A673 (cell line): ENCODE measurements around the gene RCHY1. TPM values are rescaled to one million over a fixed set of nuclear protein-coding genes. Genes with fewer than 3 reads are reported as not detected.
"Not testable (repeated sequence)": the region's sequence is repeated elsewhere in the genome, so short reads cannot be mapped to it uniquely, and the experiment has no call there.

Experiments
- BruUV-seq: library from RNA; stranded (reverse); fragments of 400-500 nt; replicated peaks from 2 replicates; lab custom pipeline; 2021; lab: Mats Ljungman, UMichigan
- CTCF ChIA-PET: fragments of 300-600 bp; sonication (Branson Sonifier 250); formaldehyde crosslinking; loops from one replicate; lab custom pipeline; 2022; ENCODE audit warnings: antibody characterized with exemption; lab: Charles Lee
- POLR2A ChIA-PET: fragments of 300-600 bp; sonication (Branson Sonifier 250); formaldehyde crosslinking; loops from one replicate; lab custom pipeline; 2022; ENCODE audit warnings: antibody characterized with exemption; ENCODE audit not compliant: low non-redundant PET; lab: Charles Lee
- DNase-seq: peaks from one replicate; pipeline ENCODE4 v3.0.0-alpha.2; 2015; ENCODE audit warnings: low spot score
- H3K27ac ChIP-seq: fragments of 200-600 bp; sonication (generic); 2 replicates; pipeline ENCODE4 v1.5.1; 2016; ENCODE audit warnings: mixed run types, low read depth, mild to moderate bottlenecking, mixed read lengths, antibody characterized with exemption, low read length; ENCODE audit not compliant: poor library complexity, severe bottlenecking
- H3K27me3 ChIP-seq: fragments of 200-600 bp; sonication (generic); replicated peaks from 2 replicates; pipeline ENCODE4 v1.6.1; 2017; ENCODE audit warnings: mixed run types, low read depth, mild to moderate bottlenecking, mixed read lengths, antibody characterized with exemption, low read length; ENCODE audit not compliant: insufficient read depth, poor library complexity
- H3K36me3 ChIP-seq: fragments of 200-600 bp; sonication (generic); 2 replicates; pipeline ENCODE4 v1.6.1; 2016; ENCODE audit warnings: mixed run types, mild to moderate bottlenecking, mixed read lengths, antibody characterized with exemption, low read length; ENCODE audit not compliant: insufficient read depth, poor library complexity, severe bottlenecking
- H3K4me1 ChIP-seq: fragments of 200-600 bp; sonication (generic); 2 replicates; pipeline ENCODE4 v1.6.1; 2017; ENCODE audit warnings: mixed run types, mild to moderate bottlenecking, mixed read lengths, antibody characterized with exemption, low read length; ENCODE audit not compliant: insufficient read depth, poor library complexity, severe bottlenecking
- H3K4me3 ChIP-seq: fragments of 200-600 bp; sonication (generic); 2 replicates; pipeline ENCODE4 v1.5.1; 2016; ENCODE audit warnings: low read depth, mixed run types, mild to moderate bottlenecking, mixed read lengths, low read length; ENCODE audit not compliant: poor library complexity, severe bottlenecking
- H3K9me3 ChIP-seq: fragments of 200-600 bp; sonication (generic); 2 replicates; pipeline ENCODE4 v1.6.1; 2016; ENCODE audit warnings: mixed run types, low read depth, mild to moderate bottlenecking, mixed read lengths, antibody characterized with exemption, low read length; ENCODE audit not compliant: poor library complexity, severe bottlenecking
- EZH2 ChIP-seq: fragments of 200-600 bp; sonication (generic); IDR thresholded peaks from 2 replicates; pipeline ENCODE4 v1.6.1; 2017; ENCODE audit warnings: borderline replicate concordance, low read depth, mild to moderate bottlenecking, mixed read lengths, antibody characterized with exemption, low read length; ENCODE audit not compliant: poor library complexity, severe bottlenecking
- intact Hi-C: fragments of 100-400 bp; cut with micrococcal nuclease; formaldehyde crosslinking; loops from one replicate; pipeline ENCODE4 v1.10.0; 2022; ENCODE audit not compliant: unreplicated experiment
- total RNA-seq: library from RNA; stranded (reverse); gene quantifications from 2 replicates; pipeline ENCODE4 v1.2.3, GENCODE V29; 2021
- TF ChIP-seq, protein P1 (sequence below): fragments of 300-800, 200-600 bp; sonication (generic); conservative IDR thresholded peaks from 2 replicates; pipeline ENCODE4 v1.5.1; 2017; ENCODE audit warnings: low read depth, mild to moderate bottlenecking, antibody characterized with exemption, low read length, moderate library complexity, mixed read lengths

Gene RCHY1
- total RNA-seq, 1 experiment from 2014 or later, result 36.0 TPM

DNA sequence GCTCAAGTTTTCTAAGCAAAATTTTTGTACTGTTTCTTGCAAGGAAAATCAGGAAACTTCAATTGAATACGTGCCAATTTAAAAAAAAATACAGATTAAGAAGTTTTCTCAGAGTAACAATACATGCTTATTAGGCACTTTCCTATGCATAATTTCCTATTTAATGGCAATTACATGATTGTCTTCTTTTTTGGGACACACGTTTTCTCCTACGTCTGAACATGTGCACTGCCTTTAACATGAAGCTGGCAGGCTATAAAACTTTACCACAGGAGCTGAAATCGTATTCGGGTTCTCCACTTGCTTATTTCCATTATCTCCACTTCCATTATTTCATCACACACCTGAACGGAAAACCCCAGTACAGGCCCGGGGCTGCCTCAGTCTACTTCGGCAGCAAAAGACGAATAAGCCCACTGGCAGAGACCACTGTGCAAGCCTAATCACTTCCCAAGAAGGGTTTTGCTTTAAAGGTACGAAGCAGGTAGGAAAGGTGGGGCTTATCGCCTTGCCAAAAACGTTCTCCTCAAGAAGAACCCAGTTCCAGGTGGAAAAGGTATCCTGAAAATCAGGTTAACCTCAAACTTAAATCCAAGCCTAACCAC, 575 bp downstream of the RCHY1 start:
- POLR2A ChIA-PET, result interaction anchor here (0.6 kb wide), 1 partner anchor 158 kb away, joined by 3 read pairs; no protein-coding TSS in a partner anchor

DNA sequence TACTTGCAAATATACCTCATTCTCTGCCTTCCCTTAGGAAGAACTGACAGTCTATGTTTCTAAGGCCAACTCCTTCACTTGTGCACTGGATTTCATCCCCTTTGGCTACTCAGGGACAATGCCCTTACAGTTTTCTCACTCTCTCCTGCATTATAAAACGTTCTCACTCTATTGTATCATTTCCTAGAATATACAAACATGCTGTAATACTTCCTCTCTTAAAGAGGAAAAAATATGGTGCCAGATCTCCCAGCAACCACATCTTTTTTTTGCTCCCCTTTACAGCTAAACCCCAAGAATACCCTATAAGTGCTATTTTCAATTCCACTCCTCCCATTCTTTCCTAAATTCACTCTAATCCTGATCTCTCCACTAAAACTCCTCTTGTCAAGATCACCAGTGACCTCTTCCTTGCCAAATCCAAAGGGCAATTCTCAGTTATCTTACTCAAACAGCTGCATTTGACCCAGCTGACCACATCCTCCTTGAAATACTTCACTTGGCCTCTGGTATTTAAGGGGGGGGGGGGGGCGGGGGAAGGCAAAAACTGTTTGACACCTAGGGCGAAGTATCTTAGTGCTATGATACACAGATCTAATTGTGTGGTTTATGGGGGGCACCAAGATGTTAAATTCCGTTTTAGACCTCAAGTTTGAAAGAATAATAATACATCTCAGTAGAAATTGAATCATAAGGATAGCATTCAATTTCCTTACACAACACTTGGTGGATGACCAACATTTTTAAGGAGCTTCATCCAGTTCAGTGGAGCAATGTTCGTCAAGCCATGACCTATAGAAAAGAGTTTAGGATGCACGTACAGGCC, 1.6 kb downstream of the RCHY1 start:
- POLR2A ChIA-PET, result no interaction called here
- no peaks in the 10 kb centered on the region for H3K9me3 ChIP-seq

More for the DNA sequence above, 575 bp downstream of the RCHY1 start:
- TSS peak; percentile 52 for BruUV-seq
- intact Hi-C loops, result no loop called here
- H3K4me3 ChIP-seq, result peak overlapping the region; percentile 68
- peak overlapping the region; percentile 87 for H3K27ac ChIP-seq
- peaks cover 10% of the 10 kb centered on the region for H3K4me1 ChIP-seq
- CTCF ChIA-PET, result no interaction called here
- H3K36me3 ChIP-seq, result peaks cover 3% of the 10 kb centered on the region
- H3K27me3 ChIP-seq, result no peaks in the 10 kb centered on the region
- H3K9me3 ChIP-seq, result no peaks in the 10 kb centered on the region
- no peak for TF ChIP-seq EZH2
- TF ChIP-seq, protein P1, sequence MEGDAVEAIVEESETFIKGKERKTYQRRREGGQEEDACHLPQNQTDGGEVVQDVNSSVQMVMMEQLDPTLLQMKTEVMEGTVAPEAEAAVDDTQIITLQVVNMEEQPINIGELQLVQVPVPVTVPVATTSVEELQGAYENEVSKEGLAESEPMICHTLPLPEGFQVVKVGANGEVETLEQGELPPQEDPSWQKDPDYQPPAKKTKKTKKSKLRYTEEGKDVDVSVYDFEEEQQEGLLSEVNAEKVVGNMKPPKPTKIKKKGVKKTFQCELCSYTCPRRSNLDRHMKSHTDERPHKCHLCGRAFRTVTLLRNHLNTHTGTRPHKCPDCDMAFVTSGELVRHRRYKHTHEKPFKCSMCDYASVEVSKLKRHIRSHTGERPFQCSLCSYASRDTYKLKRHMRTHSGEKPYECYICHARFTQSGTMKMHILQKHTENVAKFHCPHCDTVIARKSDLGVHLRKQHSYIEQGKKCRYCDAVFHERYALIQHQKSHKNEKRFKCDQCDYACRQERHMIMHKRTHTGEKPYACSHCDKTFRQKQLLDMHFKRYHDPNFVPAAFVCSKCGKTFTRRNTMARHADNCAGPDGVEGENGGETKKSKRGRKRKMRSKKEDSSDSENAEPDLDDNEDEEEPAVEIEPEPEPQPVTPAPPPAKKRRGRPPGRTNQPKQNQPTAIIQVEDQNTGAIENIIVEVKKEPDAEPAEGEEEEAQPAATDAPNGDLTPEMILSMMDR, result no peak
- no peak for DNase-seq

DNA sequence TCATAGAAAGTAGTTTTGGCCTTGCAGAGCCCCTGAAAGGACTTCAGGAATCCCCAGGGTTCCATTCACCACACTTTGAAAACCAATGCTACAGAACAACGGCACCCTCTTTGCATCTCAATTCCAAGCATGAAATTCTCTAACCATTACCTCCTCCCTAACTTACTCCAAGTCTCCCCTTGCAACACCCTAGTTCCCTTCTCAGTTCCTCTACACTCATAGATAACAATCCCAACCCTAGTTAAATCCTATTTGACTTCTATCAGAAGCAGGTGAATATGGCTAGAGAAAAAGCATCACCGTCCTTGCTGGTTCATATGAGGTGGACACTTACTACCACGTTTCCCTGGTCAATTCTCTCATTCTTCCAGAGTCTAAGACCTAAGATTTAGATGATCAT, 2.4 kb downstream of the RCHY1 start:
- intact Hi-C loops, result no loop called here
- no peak for DNase-seq
- Histone ChIP-seq H3K9me3 (no peaks in the 10 kb centered on the region), H3K27me3 (no peaks in the 10 kb centered on the region), H3K4me3 (peak overlapping the region; percentile 68), H3K4me1 (peaks cover 10% of the 10 kb centered on the region), H3K27ac (no peak overlapping the region), H3K36me3 (no peaks in the 10 kb centered on the region)
- ChIA-PET CTCF (no interaction called here), POLR2A (no interaction called here)
- TF ChIP-seq, protein P1, result no peak
- TF ChIP-seq EZH2, result no peak
- BruUV-seq, result no TSS peak

More for the DNA sequence above, 1.6 kb downstream of the RCHY1 start:
- Histone ChIP-seq H3K4me3 (peak overlapping the region; percentile 68), H3K4me1 (peaks cover 10% of the 10 kb centered on the region), H3K36me3 (peaks cover 3% of the 10 kb centered on the region), H3K27me3 (no peaks in the 10 kb centered on the region), H3K27ac (no peak overlapping the region)
- CTCF ChIA-PET, result no interaction called here
- no TSS peak for BruUV-seq
- no peak for DNase-seq
- TF ChIP-seq EZH2, result no peak
- TF ChIP-seq, protein P1, result no peak
- intact Hi-C loops, result no loop called here

DNA sequence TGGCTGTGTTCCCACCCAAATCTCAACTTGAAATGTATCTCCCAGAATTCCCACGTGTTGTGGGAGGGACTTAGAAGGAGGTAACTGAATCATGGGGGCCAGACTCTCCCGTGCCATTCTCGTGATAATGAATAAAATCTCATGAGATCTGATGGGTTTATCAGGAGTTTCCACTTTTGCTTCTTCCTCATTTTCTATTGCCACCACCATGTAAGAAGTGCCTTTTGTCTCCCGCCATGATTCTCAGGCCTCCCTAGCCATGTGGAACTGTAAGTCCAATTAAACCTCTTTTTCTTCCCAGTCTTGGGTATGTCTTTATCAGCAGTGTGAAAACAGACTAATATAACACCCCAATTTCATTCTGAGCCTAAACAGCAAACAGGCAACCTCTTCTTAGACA, 4.6 kb downstream of the RCHY1 start:
- DNase-seq, H3K27ac ChIP-seq, H3K4me1 ChIP-seq, H3K36me3 ChIP-seq, H3K4me3 ChIP-seq, POLR2A ChIA-PET, intact Hi-C loops, H3K9me3 ChIP-seq, BruUV-seq, CTCF ChIA-PET, H3K27me3 ChIP-seq: not testable (repeated sequence)
